K562 (cell line): ENCODE results near the gene RAD50. TPM values are rescaled to one million over a fixed set of nuclear protein-coding genes. Genes with fewer than 3 reads are reported as not detected.

Experiments used
- ATF7 ChIP-seq: fragments of 450-650 bp; IDR thresholded peaks from 2 replicates; pipeline ENCODE4 v1.7.1; 2014; ENCODE audit warnings: mild to moderate bottlenecking, moderate library complexity
- BRF1 ChIP-seq: IDR thresholded peaks from 3 replicates; pipeline ENCODE4 v1.6.1; 2011; ENCODE audit warnings: borderline replicate concordance, mild to moderate bottlenecking; ENCODE audit not compliant: insufficient read length; ENCODE audit errors: extremely low read depth
- CREM ChIP-seq: IDR thresholded peaks from 2 replicates; pipeline ENCODE4 v1.6.1; 2014; ENCODE audit warnings: antibody characterized with exemption, low read depth
- CUX1 ChIP-seq: fragments of 200-800 bp; sonication (Bioruptor generic); IDR thresholded peaks from 2 replicates; pipeline ENCODE4 v1.6.1; 2016; ENCODE audit warnings: missing genetic modification characterization, missing compliant biosample characterization
- DPF2 ChIP-seq: fragments of 450-650 bp; IDR thresholded peaks from 2 replicates; pipeline ENCODE4 v1.6.1; 2016
- ETS2 ChIP-seq: IDR thresholded peaks from 2 replicates; pipeline ENCODE4 v1.6.1; 2016; ENCODE audit warnings: borderline replicate concordance, missing genetic modification characterization, mild to moderate bottlenecking, moderate library complexity, missing compliant biosample characterization; ENCODE audit not compliant: poor library complexity, severe bottlenecking
- GATAD2B ChIP-seq: fragments of 450-650 bp; IDR thresholded peaks from 2 replicates; pipeline ENCODE4 v1.6.1; 2017; ENCODE audit warnings: mild to moderate bottlenecking, borderline replicate concordance
- GMEB1 ChIP-seq: fragments of 250-450 bp; sonication (Bioruptor Pico); IDR thresholded peaks from 2 replicates; pipeline ENCODE4 v1.4.0; 2020; ENCODE audit warnings: mild to moderate bottlenecking
- HLTF ChIP-seq: fragments of 450-650 bp; IDR thresholded peaks from 2 replicates; pipeline ENCODE4 v1.6.1; 2016
- MTA2 ChIP-seq: fragments of 450-650 bp; IDR thresholded peaks from 2 replicates; pipeline ENCODE4 v1.6.1; 2016; ENCODE audit warnings: low read depth
- MYBL2 ChIP-seq, 2 experiments: fragments of 450-650 bp in 1 of 2; sonication (generic) in 1 of 2; formaldehyde crosslinking in 1 of 2; IDR thresholded peaks; 2 replicates each; pipeline versions ENCODE4 v1.6.1 to v1.8.1; 2017 to 2022; ENCODE audit warnings: borderline replicate concordance in 1 of 2, inconsistent platforms in 1 of 2, low read depth in 1 of 2, mild to moderate bottlenecking in 1 of 2, missing genetic modification reagents in 1 of 2, moderate library complexity in 1 of 2
- YBX1 ChIP-seq: fragments of 450-650 bp; IDR thresholded peaks from 2 replicates; pipeline ENCODE4 v1.7.1; 2016; ENCODE audit warnings: mild to moderate bottlenecking
- ZNF224 ChIP-seq: sonication (generic); formaldehyde crosslinking; IDR thresholded peaks from 2 replicates; pipeline ENCODE4 v1.8.0; 2022; ENCODE audit warnings: mild to moderate bottlenecking, missing genetic modification reagents
- ZNF695 ChIP-seq: fragments of 450-650 bp; formaldehyde crosslinking; IDR thresholded peaks from 2 replicates; pipeline ENCODE4 v1.4.0; 2020; ENCODE audit warnings: mild to moderate bottlenecking, moderate library complexity
- polyA plus RNA-seq, 8 experiments: library from polyadenylated mRNA; depleted of rRNA in 4 of 8; stranded (reverse) in 5 of 8; unstranded in 3 of 8; fragments of >200 nt; fragmentation: Nextera tagmentation in 2 of 8; fragmentation: Illumina TruSeq in 1 of 8; extraction: Ambion mirVana in 2 of 8; extraction: Trizol in 1 of 8; gene quantifications; 2 replicates each; pipeline versions ENCODE4 v1.2.1 to v1.2.3, GENCODE V29; 2011 to 2014; ENCODE audit warnings: inconsistent platforms in 1 of 8, missing spikeins in 1 of 8
- total RNA-seq, 7 experiments: library from RNA; depleted of rRNA in 6 of 7; stranded (reverse); fragments of >200 nt in 6 of 7; fragmentation: Illumina TruSeq in 2 of 7; extraction: Trizol in 2 of 7; gene quantifications; 2 replicates each; pipeline versions ENCODE4 v1.2.1 to v1.2.3, GENCODE V29; 2011 to 2021; ENCODE audit warnings: low replicate concordance in 1 of 7
- TF ChIP-seq, protein P1 (sequence below): sonication (generic); formaldehyde crosslinking; IDR thresholded peaks from 2 replicates; pipeline ENCODE4 v1.8.0; 2022; ENCODE audit warnings: missing genetic modification reagents, mild to moderate bottlenecking, moderate library complexity, borderline replicate concordance
- TF ChIP-seq, protein P2 (sequence below), 2 experiments: fragments of 450-650 bp; IDR thresholded peaks; 2 replicates each; pipeline ENCODE4 v1.6.1; 2018; ENCODE audit warnings: mild to moderate bottlenecking in 2 of 2, low read depth in 1 of 2; ENCODE audit not compliant: partially characterized antibody in 2 of 2

The RAD50 gene
- total and polyA plus RNA-seq, 9 of the 15 experiments (the other 6 are each of a cell fraction or from before 2014, with no cell fraction given) = 15.3 to 74.2 (median 44.1) TPM

- peak; percentile 76 for TF ChIP-seq MYBL2 (IDR thresholded peaks at IDR 0.05; ENCODE audit: low read depth)
- TF ChIP-seq MYBL2 (CRISPR knock-in tag; IDR thresholded peaks at IDR 0.05; ENCODE audit: borderline replicate concordance) = no peak
- peak; percentile 40; the same call in 1 of the 2 replicates for TF ChIP-seq DPF2
- peak; percentile 91 for TF ChIP-seq ATF7
- TF ChIP-seq GMEB1 (CRISPR knock-in tag) = no peak
- TF ChIP-seq, protein P1, sequence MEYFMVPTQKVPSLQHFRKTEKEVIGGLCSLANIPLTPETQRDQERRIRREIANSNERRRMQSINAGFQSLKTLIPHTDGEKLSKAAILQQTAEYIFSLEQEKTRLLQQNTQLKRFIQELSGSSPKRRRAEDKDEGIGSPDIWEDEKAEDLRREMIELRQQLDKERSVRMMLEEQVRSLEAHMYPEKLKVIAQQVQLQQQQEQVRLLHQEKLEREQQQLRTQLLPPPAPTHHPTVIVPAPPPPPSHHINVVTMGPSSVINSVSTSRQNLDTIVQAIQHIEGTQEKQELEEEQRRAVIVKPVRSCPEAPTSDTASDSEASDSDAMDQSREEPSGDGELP (CRISPR knock-in tag) = no peak
- no peak for TF ChIP-seq ZNF695 (CRISPR knock-in tag)
- TF ChIP-seq MTA2 = no peak
- TF ChIP-seq YBX1 = no peak
- no peak for TF ChIP-seq ZNF224 (CRISPR knock-in tag)
- 0 out of 2 replicates have a peak, but pooled peaks have one; percentile 56 for TF ChIP-seq GATAD2B
- TF ChIP-seq ETS2 (tag) = no peak
- peak; percentile 71 for TF ChIP-seq CREM
- TF ChIP-seq, protein P2, sequence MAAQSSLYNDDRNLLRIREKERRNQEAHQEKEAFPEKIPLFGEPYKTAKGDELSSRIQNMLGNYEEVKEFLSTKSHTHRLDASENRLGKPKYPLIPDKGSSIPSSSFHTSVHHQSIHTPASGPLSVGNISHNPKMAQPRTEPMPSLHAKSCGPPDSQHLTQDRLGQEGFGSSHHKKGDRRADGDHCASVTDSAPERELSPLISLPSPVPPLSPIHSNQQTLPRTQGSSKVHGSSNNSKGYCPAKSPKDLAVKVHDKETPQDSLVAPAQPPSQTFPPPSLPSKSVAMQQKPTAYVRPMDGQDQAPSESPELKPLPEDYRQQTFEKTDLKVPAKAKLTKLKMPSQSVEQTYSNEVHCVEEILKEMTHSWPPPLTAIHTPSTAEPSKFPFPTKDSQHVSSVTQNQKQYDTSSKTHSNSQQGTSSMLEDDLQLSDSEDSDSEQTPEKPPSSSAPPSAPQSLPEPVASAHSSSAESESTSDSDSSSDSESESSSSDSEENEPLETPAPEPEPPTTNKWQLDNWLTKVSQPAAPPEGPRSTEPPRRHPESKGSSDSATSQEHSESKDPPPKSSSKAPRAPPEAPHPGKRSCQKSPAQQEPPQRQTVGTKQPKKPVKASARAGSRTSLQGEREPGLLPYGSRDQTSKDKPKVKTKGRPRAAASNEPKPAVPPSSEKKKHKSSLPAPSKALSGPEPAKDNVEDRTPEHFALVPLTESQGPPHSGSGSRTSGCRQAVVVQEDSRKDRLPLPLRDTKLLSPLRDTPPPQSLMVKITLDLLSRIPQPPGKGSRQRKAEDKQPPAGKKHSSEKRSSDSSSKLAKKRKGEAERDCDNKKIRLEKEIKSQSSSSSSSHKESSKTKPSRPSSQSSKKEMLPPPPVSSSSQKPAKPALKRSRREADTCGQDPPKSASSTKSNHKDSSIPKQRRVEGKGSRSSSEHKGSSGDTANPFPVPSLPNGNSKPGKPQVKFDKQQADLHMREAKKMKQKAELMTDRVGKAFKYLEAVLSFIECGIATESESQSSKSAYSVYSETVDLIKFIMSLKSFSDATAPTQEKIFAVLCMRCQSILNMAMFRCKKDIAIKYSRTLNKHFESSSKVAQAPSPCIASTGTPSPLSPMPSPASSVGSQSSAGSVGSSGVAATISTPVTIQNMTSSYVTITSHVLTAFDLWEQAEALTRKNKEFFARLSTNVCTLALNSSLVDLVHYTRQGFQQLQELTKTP (IDR thresholded peaks at IDR 0.05; ENCODE audit: low read depth in 1 of 2, partially characterized antibody in 2 of 2) = peak in 1 of 2 experiments; percentile 33
- no peak for TF ChIP-seq HLTF
- TF ChIP-seq CUX1 (CRISPR knock-in tag) = 0 out of 2 replicates have a peak, but pooled peaks have one; percentile 63
- TF ChIP-seq BRF1 = no peak
Measured at GRCh38 chr5:132556153-132556762, 519 bp upstream of the RAD50 start (continued).
